Left colon (tissue), 2 donors: ENCODE results near the gene PRSS22. TPM values are rescaled to one million over a fixed set of nuclear protein-coding genes. Genes with fewer than 3 reads are reported as not detected.
A peak's percentile ranks its signal among the peaks of the same experiment; 100 is the strongest.

Source experiments
- ATAC-seq: fragments of 200-7000 bp; cut with Tn5 transposase; one replicate; pipeline ENCODE4 v1.9.1; 2020; ENCODE audit warnings: mild to moderate bottlenecking, moderate library complexity
- DNase-seq, 2 donors: peaks; one replicate each; pipeline ENCODE4 v3.0.0-alpha.2; 2020
- intact Hi-C, 2 donors: fragments of 100-400 bp; cut with DNase I in 1 of 2; cut with micrococcal nuclease in 1 of 2; formaldehyde crosslinking; loops; one replicate each; pipeline versions ENCODE4 v1.11.2 to v1.14.0; 2022; cut with DNase I, micrococcal nuclease
- total RNA-seq, 2 donors: library from RNA; stranded (reverse); fragmentation: NEBNext Ultra II Directional; extraction: Animal tissue kit (Norgen Biotek cat#: 25700); gene quantifications; one replicate each; pipeline ENCODE4 v1.2.1, GENCODE V29; 2021
- donor health status: DM: no; HTN: no; CAD: no.
- donor health status: DM: yes; HTN: yes; CAD: no.

Gene PRSS22
- total RNA-seq, 2 donors from 2014 or later: 0.78 to 12.9 TPM

DNA sequence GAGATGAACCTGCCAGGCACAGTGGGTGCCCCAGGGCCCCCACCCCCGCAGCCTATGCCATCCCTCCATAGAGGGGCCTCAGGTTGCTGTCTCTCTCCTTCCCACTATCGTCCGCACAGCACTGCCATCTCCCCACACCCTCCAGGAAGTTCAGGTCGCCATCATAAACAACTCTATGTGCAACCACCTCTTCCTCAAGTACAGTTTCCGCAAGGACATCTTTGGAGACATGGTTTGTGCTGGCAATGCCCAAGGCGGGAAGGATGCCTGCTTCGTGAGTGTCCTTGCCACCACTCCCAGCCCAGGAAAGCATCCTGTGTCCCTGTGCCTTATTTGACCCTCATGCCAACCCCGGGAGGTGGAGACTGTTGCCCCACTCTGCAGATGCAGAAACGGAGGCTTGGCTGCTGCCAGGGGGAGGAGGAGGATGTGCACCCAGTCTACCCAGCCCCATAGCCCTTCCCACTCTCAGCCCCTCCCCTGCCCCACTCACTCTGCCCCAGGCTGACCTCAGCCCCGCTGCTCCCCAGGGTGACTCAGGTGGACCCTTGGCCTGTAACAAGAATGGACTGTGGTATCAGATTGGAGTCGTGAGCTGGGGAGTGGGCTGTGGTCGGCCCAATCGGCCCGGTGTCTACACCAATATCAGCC is 37.0 kb downstream of the PRSS22 start:
- no peak for ATAC-seq

DNA sequence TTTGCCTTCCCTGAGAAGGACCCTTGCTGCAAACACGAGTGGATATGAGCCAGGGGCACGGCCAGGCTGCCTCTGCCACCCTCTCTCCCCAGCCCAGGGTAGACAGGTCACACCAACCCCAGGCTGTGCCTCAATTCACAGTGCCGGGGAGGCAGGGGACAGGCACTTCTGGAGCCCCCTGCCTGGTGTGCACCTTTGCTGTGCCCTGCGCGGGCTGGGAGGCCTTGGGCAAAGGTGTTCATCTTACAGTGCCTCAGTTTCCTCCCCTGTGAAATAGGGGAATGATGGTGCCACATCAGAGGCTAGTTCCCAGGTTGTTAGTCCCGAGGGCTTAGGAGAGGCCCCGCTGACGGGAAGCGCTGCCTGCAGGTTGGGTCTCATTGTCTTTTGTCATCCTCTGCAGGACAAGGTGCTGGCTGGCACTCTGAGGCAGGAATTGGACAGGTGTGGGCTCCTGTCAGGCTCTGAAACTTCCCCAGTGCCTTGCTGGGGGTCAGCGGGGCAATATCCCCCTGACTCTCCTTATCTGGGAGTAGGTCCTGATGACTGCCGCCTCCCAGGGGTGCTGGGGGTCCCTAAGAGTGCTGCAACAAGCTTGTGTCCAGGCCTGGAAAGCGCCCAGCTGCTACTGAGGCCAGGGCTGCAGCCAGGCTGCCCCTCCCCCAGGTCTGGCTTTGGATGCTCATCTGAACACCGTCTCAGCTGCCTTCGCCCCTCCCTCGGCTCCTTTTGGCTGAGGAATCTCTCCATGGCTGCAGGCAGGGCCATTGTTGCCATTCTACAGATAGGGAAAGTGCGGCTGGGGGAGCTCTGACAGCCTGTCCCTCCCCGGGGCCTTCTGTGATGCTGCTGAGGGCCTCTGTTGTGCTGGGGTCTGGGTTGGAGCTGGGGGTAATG is 37.8 kb downstream of the PRSS22 start:
- ATAC-seq: no peak
- DNase-seq: no peak
- intact Hi-C loops: no loop called here

More for the DNA sequence above, 37.0 kb downstream of the PRSS22 start:
- no peak for DNase-seq
- intact Hi-C loops: no loop called here

DNA sequence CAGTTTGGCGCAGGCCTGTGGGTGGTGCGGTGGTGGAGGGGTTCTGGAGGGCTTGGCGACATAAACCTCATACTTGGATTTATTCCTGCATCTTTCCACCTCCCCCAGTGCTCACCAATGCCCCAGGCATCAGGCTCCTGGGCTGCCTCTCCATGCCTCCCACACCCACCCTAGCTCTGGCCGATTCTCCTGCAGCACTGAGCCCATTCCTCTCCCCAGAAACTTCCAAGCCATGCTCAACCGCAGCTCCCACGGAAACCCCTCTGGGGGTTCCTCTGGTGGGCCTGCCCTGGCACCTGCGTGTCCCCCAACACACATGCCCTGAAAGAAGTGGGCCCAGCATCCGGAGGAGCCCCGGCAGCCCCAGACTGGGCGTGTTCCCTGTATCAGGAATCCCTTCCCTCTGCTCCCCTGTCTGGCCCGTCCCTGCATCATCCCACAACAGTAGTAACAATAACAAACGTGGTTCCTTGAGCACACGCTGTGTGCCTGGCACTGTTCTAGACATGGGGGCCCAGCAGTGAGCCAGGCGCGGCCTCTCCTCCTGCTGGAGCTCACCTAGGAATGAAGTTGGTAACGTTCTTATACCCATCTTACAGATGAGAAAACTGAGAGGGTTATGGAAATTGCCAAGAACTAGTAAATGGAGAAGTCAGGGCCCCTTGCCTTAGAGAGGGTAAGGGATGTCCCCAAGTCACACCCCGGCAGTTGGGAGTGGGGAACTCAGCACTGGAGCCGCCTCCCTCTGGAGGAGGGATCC is 38.6 kb downstream of the PRSS22 start:
- intact Hi-C loops: no loop called here
- no peak for DNase-seq
- no peak for ATAC-seq

DNA sequence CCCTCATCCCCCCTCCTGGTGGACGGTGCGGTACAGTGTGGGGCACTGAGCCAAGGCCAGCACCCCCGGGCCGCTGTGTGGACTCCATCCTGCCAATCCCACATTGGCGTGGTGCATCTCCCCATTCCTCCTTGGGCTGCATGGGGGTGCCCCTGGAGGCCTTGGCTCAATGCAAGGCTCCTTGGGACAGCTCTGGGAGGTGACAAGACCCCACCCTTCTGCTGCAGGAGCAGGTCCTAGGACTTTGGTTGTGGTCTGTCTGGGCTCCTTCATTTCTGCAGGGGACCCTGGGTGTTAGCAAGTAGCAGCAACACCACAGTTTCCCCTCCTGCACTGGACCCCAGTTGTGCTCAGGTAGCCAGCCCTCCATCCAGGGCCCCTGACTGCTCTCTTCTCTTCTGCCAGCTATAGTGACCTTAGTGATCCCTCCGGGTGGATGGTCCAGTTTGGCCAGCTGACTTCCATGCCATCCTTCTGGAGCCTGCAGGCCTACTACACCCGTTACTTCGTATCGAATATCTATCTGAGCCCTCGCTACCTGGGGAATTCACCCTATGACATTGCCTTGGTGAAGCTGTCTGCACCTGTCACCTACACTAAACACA is 39.6 kb downstream of the PRSS22 start:
- intact Hi-C loops: no loop called here
- peak in 1 of 2 donors; percentile 1 for DNase-seq
- ATAC-seq: no peak

DNA sequence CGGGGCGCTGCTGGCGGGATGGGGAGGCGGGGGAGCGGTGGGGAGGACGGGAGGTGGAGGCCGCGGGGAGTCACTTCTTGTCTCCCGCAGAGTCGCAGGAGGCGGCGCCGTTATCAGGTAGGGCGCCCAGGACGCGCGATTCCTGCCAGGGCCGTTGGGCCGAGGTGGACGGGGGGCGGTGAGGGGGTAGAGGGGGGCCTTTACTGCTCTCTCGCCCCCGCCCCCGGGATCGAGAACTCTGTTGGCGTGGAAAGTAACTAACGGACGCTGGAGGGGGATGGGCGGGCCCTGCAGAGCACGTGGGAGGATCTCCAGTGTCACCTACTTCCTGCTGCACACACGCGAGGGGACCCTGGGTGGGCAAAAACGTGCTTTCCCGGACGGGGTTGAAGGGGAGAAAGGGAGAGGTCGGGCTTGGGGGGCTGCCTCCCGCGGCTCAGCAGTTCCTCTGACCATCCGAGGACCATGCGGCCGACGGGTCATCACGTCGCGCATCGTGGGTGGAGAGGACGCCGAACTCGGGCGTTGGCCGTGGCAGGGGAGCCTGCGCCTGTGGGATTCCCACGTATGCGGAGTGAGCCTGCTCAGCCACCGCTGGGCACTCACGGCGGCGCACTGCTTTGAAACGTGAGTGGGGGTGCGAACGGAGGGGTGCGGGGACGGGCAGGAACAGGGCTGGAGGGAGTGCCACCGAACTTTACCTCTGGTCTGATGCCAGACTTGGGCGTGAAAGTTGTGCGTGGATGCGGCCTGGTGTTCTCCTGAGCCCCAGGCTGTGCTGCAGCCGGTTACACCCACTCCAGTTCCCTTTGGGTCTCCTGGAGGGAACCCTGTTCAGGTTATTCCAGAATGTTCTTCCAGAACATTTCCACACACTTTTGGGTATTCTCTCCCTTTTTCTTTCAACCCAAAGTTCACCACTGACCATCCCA is 40.4 kb downstream of the PRSS22 start:
- DNase-seq: peak in 1 of 2 donors; percentile 9
- ATAC-seq: peak; percentile 37
- intact Hi-C loops: no loop called here

DNA sequence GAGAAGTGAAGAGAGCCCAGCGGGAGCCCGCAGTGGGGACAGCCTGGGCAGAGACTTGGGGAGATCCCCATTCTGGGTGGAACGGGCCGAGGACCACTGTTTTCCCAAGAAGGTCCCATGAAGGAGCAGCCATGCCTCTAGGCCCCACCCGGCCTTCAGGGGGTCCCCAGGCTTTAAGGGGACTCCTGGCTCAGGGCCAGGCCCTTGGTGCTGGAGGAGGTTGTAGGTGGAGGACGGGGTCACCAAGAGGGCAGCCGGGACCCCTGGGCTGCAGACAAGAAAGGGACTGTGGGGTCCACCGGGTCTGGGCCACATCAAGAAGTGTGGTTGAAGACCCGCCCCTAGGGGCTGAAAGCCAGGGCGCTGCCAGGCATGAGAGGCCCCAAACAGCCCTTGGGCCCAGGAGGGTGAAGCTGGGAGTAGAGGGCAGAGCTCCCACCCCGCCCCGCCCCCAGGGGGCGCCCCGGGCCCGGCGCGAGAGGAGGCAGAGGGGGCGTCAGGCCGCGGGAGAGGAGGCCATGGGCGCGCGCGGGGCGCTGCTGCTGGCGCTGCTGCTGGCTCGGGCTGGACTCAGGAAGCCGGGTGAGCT is 41.1 kb downstream of the PRSS22 start, which contains the start of gene PRSS21:
Gene PRSS21, plus strand, starts transcription at position 487 of the 589 bp plus-strand sequence. Its CDS starts 32 bp downstream, at position 519.
- peak; percentile 45 for ATAC-seq
- no peak for DNase-seq
- intact Hi-C loops: no loop called here

DNA sequence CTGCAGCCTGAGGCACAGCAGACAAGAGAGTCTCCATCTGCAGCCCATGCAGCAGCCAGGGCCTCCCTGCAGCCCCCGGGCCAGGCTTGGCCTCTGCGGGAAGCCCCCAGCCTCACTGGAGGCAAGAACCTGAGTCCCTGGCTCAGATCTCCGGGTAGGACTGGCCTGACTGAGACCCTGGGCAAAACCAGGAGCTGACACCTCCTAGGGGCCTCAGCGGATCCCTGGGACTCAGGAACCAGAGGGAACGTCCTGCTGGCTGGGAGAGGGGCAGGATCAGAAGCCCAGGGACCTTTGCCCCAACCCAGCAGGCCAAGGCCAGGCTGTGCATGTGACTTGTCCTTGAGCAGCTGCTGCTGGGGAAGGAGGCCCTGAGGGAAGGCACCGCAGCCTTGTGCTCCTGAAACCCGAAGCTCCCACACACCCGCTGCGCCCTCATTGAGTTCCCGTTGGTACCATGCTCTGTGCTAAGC is 42.6 kb downstream of the PRSS22 start:
- intact Hi-C loops: no loop called here
- ATAC-seq (no peak), DNase-seq (no peak)

DNA sequence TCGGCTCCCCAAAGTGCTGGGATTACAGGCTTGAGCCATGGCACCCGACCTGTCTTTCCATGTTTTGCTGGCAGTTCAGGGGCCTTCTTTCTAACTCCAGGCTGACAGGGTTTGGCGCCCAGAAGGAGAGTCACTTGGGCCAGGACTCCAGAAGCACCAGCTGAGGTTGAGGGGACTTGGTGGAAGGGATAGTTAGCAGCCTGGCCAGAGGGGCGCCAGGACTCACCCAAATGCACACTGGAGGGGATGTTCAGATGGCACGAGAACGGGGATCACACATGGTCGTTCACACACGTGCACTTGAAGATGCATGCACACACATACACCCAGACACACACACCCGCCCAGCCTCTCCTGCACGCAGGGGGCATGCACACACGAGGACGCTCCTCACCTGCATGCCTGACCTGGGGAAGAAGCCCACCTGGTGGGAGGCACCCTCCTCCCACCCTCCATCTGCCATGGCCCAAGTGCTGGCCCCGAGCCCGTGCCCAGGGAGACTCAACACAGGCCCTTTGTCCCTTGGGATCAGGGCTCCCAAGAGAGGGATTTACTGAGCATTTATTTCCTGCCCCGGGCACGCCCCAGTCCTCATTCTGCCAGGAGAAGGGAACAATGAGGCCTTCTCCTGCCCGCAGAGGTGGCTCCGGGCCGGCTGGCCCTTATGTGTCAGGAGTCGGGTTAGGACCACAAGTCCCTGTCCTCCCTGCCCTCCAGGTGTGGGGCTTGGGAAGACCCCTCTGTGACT is 43.2 kb downstream of the PRSS22 start:
- DNase-seq (peak in 1 of 2 donors; percentile 11), ATAC-seq (no peak)
- intact Hi-C loops: no loop called here

DNA sequence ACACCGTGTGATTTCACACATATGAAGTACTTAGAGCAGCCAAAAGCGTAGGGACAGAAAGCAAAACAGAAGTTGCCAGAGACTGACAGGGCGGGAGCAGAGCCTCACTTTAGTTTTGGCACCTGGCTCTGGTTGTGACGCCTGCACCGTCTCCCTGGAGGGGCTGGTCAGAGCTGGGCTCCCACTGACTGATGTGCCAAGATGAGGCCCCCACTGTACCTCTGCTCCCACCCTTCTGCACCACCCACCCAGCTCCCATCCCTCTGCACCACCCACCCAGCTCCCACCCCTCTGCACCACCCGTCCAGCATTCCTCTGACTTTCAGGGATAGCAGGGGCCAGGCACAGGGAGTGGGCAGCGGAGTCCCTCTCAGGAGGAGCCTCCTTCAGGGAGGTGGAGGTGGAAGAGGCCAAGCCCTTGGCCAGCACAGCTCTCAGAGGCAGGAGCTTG is 44.2 kb downstream of the PRSS22 start:
- DNase-seq: no peak
- ATAC-seq: no peak
- intact Hi-C loops: no loop called here

DNA sequence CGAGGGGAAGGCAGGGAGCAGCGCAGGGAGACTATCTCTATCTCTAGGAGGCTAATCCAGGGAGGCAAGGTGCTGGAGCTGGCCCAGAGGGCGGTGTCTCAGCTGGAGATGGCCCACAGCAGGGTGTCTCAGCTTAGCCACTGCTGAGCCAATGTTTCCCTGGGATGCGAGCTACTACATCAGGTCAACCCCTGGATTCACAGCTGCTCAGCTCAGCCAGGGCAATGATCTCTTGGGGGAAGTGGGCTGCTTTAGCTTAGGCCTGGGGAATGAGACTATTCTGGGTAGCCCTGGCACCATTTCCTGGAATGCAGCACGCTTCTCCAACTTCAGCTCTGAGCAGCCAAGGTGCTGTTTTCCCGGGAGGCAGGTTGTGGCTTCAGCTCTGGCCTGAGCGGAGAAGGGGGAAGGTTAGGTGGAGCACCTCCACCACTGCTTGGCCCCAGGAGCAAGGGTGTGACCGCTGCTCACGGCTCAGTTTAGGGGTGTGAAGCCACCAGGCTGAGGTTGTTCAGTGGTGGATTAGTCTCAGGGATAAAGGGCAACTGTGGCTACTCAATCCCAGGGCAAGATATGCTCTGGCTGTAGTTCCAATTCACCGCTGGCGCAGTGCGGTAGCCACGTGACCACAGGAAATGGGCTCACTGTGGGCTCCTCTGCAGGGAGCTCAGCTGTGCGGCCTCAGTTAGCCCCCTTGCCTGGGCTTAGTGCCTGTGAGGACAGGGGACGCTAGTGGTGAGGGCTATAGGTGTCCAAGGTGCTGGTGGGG is 46.1 kb downstream of the PRSS22 start:
- ATAC-seq: peak; percentile 64
- intact Hi-C loops: no loop called here
- peak in 1 of 2 donors; percentile 13 for DNase-seq

DNA sequence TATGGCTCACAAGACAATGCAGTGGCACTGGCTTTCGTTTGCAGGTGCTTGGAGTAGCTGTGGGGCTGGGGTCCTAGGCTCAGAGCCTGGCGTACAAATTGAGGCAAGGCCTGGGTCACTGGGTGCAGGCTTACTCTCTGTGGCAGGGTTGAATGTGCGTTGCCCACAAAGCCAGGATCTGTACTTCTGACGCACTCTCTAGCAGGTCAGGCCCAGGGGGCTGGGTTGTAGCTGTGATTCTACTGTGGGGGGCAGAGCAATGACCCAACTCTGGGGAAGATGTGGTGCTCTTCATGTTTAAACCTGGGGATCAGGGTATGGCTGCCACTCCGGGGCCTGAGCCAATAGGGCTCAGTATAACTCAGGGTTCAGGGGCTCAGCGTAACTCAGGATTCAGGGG is 47.3 kb downstream of the PRSS22 start:
- intact Hi-C loops: no loop called here
- ATAC-seq (no peak), DNase-seq (peak in 1 of 2 donors; percentile 10)

DNA sequence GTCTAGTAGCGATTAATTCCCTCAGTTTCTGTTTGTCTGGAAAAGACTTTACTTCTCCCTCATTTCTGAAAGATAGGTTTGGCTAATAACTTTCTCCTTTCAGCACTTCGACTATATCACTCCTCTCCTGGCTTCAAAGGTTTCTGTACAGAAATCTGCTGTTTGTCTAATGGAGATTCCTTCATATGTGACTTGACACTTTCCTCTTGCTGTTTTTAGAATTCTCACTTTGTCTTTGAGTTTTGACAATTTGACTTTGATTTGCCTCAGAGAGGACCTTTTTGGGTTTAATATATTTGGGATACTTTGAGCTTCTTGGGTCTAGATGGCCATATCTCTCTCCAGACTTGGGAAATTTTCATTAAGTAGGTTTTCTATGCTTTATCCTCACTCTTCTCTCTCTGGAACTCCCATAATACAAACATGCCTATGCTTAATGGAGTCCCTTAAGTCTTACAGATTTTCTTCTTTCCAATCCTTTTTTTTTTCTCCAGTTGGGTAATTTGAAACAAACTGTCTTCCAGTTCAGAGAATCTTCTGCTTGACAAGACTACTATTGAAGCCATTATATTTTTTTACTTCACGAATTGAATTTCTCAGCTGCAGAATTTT is 48.7 kb downstream of the PRSS22 start:
- ATAC-seq (no peak), DNase-seq (no peak)
- intact Hi-C loops: no loop called here

DNA sequence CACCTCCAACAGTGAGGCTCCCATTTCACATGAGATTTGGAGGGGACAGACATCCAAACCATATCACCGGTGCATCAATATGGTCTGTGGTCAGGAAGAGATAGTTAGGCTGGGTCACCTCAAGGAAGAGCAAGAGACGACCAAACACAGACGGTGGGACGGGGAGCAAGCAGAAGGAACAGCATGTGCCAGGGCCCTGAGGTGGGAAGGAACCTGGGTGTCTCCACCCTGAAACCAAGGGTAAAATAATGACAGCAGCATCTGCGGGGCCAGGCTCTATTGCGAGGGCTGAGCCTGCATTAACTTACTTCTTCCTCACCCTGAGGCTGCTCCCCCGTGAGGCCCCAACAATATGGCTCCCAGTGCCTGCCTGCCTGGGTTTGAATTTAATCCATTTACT is 49.8 kb downstream of the PRSS22 start:
- no peak for ATAC-seq
- no peak for DNase-seq
- intact Hi-C loops: no loop called here

DNA sequence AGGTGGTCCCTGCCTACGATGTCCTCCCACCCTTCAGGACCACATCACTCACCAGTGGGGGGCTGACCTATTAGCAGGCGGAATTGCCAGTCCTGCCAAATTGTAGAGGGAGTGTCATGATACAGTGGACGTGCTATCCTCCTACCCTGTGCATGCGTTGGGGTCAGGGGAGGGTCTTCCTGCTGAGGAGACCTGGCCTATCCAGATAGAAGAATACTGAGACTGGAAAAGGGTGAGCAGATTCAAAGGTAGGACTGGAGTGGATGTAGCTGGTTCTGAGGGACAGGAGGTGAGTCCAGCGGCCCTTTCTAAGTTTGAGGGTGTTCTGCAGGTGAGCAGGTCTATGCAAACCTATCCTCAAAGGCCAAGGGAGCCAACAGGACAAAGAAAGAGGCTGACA is 51.7 kb downstream of the PRSS22 start:
- ATAC-seq (no peak), DNase-seq (no peak)

DNA sequence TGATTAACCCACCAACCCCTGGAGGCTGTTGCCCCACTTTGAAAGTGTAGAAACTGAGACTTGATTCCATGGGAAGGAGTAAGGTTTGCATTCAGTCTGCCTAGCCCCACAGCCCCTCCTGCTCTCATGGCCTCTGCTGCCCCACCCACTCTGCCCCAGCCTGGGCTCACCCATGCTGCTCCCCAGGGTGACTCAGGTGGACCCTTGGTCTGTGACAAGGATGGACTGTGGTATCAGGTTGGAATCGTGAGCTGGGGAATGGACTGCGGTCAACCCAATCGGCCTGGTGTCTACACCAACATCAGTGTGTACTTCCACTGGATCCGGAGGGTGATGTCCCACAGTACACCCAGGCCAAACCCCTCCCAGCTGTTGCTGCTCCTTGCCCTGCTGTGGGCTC is 53.2 kb downstream of the PRSS22 start:
- ATAC-seq (no peak), DNase-seq (no peak)
- intact Hi-C loops: no loop called here

More for the DNA sequence above, 51.7 kb downstream of the PRSS22 start:
- intact Hi-C loops: no loop called here
